ENCODE data around the gene ZNF212.
A peak's percentile ranks its signal among the peaks of the same experiment; 100 is the strongest.

Gene ZNF212

GRCh38 chr7:149209518-149210269 is 29.8 kb upstream of the ZNF212 start:
- H3K4me3 ChIP-seq (replicated peaks; ENCODE audit: low read depth, low read length), result no peak overlapping the region
- peak; percentile 79 for DNase-seq (ENCODE audit: low read depth)
- TF ChIP-seq CTCF (IDR thresholded peaks at IDR 0.05; ENCODE audit: low read length, missing control alignments), result peak; percentile 84

- no peak for TF ChIP-seq CTCF (IDR thresholded peaks at IDR 0.05; ENCODE audit: low read length, missing control alignments)
- DNase-seq (ENCODE audit: low read depth), result no peak
- no peak overlapping the region for H3K4me3 ChIP-seq (replicated peaks; ENCODE audit: low read depth, low read length)
Measured at GRCh38 chr7:149210551-149210950, 28.9 kb upstream of the ZNF212 start.

GRCh38 chr7:149214020-149214720 is 25.3 kb upstream of the ZNF212 start:
- H3K4me3 ChIP-seq (replicated peaks; ENCODE audit: low read depth, low read length), result no peak overlapping the region
- DNase-seq (ENCODE audit: low read depth), result no peak
- no peak for TF ChIP-seq CTCF (IDR thresholded peaks at IDR 0.05; ENCODE audit: low read length, missing control alignments)

- no peak for TF ChIP-seq CTCF (IDR thresholded peaks at IDR 0.05; ENCODE audit: low read length, missing control alignments)
- no peak overlapping the region for H3K4me3 ChIP-seq (replicated peaks; ENCODE audit: low read depth, low read length)
- DNase-seq (ENCODE audit: low read depth), result no peak
Measured at GRCh38 chr7:149216402-149216801, 23.0 kb upstream of the ZNF212 start.

- H3K4me3 ChIP-seq (replicated peaks; ENCODE audit: low read depth, low read length), result no peak overlapping the region
- DNase-seq (ENCODE audit: low read depth), result peak; percentile 27
- TF ChIP-seq CTCF (IDR thresholded peaks at IDR 0.05; ENCODE audit: low read length, missing control alignments), result no peak
Measured at GRCh38 chr7:149217570-149217969, 21.9 kb upstream of the ZNF212 start.

- no peak for DNase-seq (ENCODE audit: low read depth)
- TF ChIP-seq CTCF (IDR thresholded peaks at IDR 0.05; ENCODE audit: low read length, missing control alignments), result no peak
- no peak overlapping the region for H3K4me3 ChIP-seq (replicated peaks; ENCODE audit: low read depth, low read length)
Measured at GRCh38 chr7:149218469-149219420, 20.7 kb upstream of the ZNF212 start.
